Fibroblast of gingiva (primary cell): ENCODE measurements around the gene CAMKV.
"Not testable (repeated sequence)": the region's sequence is repeated elsewhere in the genome, so short reads cannot be mapped to it uniquely, and the experiment has no call there.

Experiments used
- DNase-seq: peaks from one replicate; pipeline ENCODE4 v3.0.0-alpha.2; 2011; ENCODE audit warnings: low read depth

CAMKV gene

DNA sequence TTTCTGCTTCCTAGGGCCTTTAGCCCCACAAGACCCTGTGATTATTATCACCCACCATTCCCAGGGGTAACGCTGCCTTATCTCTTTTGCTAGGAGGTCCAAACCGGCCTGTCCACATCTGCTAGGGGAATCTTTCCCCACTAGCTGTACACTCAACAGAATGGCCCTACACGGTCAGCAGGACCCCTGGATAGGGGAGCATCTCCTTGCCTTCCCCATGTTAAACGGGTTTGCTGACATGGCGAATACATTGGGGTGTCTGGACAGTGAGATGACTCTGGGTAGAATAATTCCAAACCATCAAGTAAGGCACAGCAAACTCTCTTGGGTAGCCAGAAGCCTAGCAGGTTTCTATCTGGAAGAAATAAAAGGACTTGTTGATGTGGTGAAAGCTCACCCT is 14.0 kb downstream of the CAMKV start:
- no peak for DNase-seq

DNA sequence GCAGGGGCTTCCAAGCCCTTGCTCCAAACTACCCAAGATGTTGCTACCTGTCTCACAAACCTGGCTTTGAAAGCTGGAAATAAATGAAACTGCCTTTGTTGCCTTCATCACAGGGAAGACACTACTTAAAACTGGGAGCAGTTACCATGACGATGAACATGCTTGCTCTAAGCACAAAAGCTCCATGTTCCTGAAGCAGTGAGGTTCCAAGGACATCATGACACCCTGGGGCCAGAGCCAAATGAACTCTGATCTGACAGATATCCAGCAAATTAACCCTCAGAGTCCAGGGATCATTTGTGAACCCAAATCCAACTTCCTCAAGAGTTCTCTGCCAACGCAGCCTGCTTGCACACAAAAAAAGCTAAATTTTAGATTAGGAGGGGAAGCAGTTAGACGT is 24.0 kb downstream of the CAMKV start:
- no peak for DNase-seq

DNA sequence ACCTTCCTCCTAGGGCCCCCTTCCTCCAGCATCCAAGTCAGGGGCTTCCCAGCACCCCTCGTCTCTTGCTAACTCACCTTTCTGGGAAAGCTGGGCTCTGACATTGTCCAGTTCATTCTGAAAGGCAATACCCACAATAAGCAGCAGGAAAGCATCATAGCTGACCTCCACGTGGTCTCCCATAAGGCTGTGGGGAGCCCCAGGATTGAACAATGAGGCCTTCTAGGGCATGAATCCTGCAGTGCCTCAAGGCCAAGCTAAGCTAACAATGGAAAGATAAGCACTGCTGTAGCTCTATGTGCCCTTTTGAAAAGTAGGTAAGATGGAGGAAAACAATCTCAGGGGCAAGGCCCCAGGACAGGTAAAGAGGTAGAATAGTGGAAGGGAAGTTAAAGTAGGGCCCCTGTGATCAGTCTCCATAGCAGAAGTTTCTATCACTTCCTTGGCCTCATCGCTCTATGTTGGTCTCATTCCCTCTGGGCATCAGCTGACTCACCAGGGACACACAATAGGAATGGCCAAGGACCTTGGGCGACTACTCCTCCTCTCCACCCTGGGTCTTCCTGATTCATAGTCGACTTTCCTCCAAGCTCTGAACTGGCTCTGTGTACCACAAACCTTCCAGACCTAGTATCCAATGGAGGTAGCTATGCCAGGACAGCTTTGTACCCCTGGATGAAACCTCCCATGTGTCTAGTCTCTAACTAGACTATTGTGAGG is 25.1 kb downstream of the CAMKV start:
- no peak for DNase-seq

DNA sequence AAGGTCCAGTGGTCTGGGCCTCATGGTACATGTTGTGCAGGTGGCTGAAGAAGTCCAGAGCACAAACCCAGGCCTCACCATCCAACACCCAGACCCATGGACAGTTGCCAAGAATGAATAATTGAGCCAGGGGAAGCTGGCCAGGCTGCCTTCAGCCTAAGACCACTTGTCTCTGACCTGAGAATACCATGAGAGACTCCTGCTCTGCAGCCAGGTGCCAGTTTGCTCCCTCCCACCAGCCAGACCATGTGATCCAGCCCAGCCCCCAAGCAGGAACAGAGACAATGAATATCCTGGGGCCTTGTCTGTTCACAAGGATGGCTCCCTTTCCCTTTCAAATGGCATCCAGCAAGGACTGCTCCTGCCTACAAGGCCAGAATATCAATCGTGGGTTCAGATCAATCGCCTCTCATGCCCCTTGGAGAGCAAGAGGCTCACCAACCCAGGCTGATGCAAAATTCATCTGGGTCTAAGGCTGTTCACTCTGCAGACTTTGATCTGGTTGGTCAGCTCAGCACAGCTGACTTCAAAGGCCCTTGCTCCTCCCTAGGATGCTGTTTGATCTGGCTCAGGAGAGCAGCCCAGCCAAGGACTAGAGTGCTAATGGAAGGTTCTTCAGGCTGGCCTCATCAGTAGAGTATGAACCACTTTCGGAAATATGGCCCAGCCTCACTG is 26.7 kb downstream of the CAMKV start:
- no peak for DNase-seq

DNA sequence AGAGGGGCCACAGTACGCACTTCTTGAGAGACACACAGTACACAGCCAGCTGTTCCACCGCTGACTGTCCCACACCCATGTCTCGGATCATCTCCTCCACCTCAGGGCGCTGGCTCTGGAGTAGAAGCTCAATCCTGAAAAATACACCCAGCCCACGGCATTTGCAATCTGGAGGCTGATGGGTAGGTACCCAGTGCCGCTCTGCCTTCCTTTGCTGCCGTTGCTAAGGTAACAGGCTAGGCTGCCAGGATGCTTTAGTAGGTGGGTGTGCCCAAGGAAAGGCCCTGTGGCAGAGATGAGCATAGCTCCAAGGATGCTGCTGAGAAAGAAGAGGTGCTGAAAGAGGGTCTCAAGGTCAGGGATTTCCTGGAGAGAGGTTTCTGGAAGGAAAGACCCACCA is 27.9 kb downstream of the CAMKV start:
- no peak for DNase-seq

DNA sequence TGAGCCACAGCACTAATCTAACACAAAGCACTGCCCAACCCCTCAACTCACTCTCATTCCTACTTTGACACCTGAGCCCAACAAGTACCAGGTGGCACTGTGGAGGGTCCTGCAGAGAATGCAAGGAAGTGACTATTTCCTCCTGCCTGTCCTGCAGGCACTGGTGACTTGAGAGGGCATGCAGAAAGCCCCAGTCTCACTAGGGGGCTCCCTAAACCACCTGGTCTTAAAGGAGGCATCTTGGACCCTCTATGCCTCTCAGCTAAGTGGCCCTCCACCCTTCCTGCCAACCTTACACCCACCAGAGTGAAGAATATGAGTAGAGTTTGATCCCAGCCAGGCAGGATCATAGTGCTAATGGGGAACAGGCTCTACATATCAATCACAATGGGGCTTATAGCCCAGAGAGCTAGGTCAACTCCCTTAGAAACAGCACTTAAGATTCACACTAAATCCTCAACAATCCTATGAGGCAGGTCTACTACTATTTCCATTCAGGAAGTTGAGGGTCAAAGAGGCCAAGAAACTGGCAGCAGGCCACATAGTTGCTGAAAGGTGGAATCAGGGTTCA is 28.5 kb downstream of the CAMKV start:
- DNase-seq: no peak

DNA sequence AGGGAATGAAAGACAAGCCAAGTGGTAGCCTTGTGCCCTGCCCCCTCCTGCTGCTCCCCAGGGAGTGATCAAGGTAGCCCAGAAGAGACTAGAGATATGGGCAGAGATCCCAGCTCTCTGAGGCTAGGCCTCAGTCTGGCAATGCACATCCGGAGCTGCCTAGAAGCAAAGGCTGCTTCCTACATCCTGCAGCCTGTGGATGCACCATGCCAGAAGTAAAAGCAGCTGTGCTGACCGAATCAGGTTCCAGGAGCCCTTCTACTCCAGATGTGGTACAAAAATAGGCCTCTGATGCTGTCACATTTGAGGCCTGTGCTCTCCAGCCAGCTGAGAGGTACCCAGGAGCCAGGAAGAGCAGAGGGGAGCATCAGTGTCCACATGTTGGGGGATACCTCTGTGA is 29.3 kb downstream of the CAMKV start:
- DNase-seq: no peak

DNA sequence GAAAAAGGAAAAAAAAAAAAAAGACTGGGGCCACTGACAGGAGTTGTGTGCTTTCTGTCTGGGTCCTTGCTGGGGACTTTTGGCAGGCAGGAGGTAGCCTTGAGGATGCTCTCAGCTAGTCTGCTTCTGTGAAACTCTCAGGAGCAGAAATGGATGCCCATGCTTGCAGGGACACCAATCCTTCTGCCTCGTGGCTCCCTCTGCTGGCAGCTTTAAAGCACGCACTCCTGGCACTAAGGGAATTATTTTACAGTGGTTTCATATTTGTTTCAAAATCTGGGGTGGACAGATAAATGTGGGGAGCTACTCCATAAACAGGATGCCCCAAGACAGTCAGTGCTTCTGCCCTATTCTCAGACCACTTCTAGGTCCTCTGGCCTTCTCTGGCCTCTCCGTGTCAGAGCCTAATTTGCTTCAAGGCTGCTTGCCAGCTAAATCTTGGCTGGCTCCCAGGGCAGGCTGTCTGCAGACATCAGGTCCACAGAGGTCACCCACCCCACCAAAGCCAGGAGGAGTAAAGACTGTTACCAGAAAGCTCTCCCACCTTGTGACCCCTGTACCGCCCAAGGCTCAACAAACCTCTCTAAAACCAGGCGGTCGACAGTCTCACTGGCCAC is 30.4 kb downstream of the CAMKV start:
- peak; percentile 70 for DNase-seq

DNA sequence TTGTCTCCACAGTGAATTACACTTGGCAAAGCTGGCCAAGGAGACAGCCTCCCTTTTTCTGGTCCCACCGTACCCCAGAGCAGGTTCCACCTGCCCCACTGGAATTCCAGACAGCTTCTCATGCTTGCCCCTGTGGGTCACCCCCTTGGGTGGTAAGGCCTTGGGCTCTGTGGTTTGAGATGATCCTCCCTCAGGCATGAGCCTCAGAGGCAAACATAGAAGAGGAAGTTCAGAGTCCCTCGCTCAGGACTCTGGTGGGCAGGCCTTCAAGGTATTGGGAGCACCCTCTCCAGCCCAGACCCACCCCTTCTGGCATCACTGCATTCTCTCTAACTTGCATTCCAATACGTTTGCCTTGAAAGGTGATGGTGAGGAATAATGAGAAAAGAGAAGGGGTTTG is 38.4 kb downstream of the CAMKV start:
- no peak for DNase-seq

DNA sequence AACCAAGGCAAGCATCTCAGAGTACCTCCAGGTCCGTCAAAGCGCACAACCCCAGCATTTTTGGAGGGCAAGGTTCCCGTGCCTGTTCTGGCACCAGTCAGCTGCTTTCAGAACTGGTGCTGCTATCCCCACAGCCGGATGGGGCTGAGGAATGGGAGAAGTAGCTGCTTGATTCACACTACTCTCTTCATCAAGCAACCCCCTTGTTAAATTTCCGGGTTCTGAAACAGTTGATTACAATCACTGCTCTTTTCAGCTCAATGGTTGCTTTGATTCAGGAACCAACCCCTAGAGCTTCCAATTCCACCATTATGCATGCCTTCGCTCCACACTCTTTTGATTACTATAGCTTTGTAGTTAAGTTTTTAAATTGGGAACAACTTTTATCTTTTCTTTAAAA is 43.7 kb downstream of the CAMKV start:
- DNase-seq: no peak

DNA sequence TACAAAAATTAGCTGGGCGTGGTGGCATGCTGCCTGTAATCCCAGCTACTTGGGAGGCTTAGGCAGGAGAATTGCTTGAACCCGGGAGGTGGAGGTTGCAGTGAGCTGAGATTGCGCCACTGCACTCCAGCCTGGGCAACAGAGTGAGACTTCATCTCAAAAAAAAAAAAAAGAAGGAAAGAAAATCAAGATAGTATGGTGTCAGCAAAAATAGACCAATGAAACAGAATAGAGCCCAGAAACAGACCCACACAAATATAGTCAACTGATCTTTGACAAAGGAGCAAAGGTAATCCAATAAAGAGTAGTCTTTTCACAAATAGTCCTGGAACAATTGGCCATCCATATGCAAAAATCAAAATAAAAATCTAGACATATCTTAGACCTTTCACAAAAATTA is 46.6 kb downstream of the CAMKV start:
- not testable (repeated sequence) for DNase-seq

DNA sequence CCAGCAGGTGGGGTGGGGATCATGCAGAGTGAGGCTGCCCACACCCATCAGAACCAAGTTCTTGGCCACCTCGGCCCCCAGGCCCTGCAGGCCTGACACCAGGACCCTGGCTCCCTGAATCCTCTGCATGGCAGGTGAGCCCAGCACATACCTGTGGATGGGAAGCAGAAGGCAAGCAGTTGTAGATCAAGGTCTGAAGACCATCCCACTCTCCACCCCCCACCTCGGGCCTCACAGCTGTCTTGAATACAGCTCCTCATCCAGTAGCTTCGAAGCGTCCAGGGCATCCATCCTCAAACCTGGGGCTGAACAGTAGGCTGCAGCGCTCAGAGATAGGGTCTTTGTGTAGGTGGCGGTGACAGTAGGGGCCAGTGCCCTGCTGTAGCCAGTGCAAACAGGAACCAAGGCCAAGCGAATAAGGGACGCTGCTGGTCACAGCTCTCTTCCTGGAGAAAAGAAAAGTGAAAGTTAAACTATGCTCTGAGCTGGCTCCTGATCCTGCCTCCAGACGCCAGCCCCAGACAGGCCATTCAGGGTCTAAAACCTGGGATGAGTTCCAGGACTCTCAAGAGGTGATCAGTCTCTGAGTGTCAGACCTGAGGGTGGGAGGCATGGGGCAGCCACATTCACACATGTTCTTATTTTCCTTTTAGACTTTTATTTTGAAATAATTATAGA is 56.1 kb downstream of the CAMKV start, which contains the start of gene UBA7:
Gene UBA7, minus strand, starts transcription at position 457 of the 678 bp plus-strand sequence. Its CDS starts 166 bp downstream, at position 291.
- DNase-seq: peak; percentile 58

DNA sequence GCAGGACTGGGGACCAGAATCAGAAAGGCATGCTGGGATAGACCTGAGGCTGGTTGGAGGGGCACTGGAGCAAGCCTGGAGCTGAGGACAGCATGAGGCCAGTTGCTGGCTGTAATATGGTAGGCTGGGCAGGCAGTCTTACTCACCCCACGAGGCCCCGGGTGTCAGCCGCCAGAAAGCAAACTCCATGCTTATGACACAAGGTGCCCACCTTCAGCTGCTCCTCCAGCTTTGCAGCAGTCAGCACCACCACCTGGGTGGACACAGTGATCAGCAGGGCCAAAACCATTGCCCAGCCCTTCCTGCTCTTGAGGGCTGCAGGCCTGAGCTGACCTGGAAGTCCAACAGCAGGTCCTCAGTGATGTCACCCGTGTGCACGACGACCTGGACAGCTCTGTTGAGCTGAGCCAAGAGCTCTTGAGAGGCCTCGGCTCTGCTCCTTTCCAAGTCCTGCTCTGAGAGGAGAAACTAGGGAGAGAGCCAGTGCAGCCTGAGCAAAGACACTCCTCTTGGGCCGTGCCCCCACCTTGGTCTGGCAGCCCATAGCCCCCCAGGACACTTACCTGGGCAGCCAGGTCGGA is 56.7 kb downstream of the CAMKV start:
- no peak for DNase-seq
